Loucy (cell line): ENCODE measurements around the gene TMA7B.
A peak's percentile ranks its signal among the peaks of the same experiment; 100 is the strongest.

ENCODE experiments used
- H2AFZ ChIP-seq: fragments of 200-600 bp; sonication (generic); 2 replicates; pipeline ENCODE4 v1.6.0; 2016; ENCODE audit warnings: antibody characterized with exemption, mild to moderate bottlenecking, low read length, moderate library complexity
- H3F3A ChIP-seq: fragments of 200-600 bp; 2 replicates; pipeline ENCODE4 v1.6.0; 2016; ENCODE audit warnings: antibody characterized with exemption, low read depth, mild to moderate bottlenecking
- H3K27me3 ChIP-seq: fragments of 200-600 bp; sonication (generic); 2 replicates; pipeline ENCODE4 v1.6.1; 2014; ENCODE audit warnings: low read length, mild to moderate bottlenecking; ENCODE audit not compliant: insufficient read depth, poor library complexity, severe bottlenecking
- H3K36me3 ChIP-seq: fragments of 200-600 bp; sonication (generic); 2 replicates; pipeline ENCODE4 v1.6.1; 2016; ENCODE audit warnings: low read length; ENCODE audit not compliant: insufficient read depth
- H3K4me1 ChIP-seq: fragments of 200-600 bp; sonication (generic); 2 replicates; pipeline ENCODE4 v1.5.1; 2014; ENCODE audit warnings: low read length, mild to moderate bottlenecking; ENCODE audit not compliant: insufficient read depth, poor library complexity, severe bottlenecking
- H3K4me2 ChIP-seq: fragments of 200-600 bp; sonication (generic); 2 replicates; pipeline ENCODE4 v1.6.0; 2014; ENCODE audit warnings: antibody characterized with exemption, low read length, low read depth, mild to moderate bottlenecking; ENCODE audit not compliant: poor library complexity, severe bottlenecking
- H3K4me3 ChIP-seq: fragments of 200-600 bp; sonication (generic); 2 replicates; pipeline ENCODE4 v1.5.1; 2014; ENCODE audit warnings: low read length, mild to moderate bottlenecking, mixed read lengths; ENCODE audit not compliant: poor library complexity, severe bottlenecking
- H3K79me2 ChIP-seq: fragments of 200-600 bp; sonication (generic); 2 replicates; pipeline ENCODE4 v1.6.1; 2014; ENCODE audit warnings: low read length; ENCODE audit not compliant: insufficient read depth
- H3K9ac ChIP-seq: fragments of 200-600 bp; sonication (generic); 2 replicates; pipeline ENCODE4 v1.6.0; 2014; ENCODE audit warnings: mild to moderate bottlenecking, low read depth, low read length, moderate library complexity; ENCODE audit not compliant: poor library complexity, severe bottlenecking
- H3K9me2 ChIP-seq: fragments of 200-600 bp; sonication (generic); replicated peaks from 2 replicates; pipeline ENCODE4 v1.6.1; 2016; ENCODE audit warnings: low read depth, low read length, mixed read lengths
- H3K9me3 ChIP-seq: fragments of 200-600 bp; sonication (generic); 2 replicates; pipeline ENCODE4 v1.6.1; 2014; ENCODE audit warnings: mild to moderate bottlenecking, antibody characterized with exemption, low read length, low read depth; ENCODE audit not compliant: insufficient read depth
- H4K20me1 ChIP-seq: fragments of 200-600 bp; sonication (generic); 2 replicates; pipeline ENCODE4 v1.6.0; 2014; ENCODE audit warnings: antibody characterized with exemption, low read length, mild to moderate bottlenecking; ENCODE audit not compliant: insufficient read depth, poor library complexity, severe bottlenecking
- EZH2phosphoT487 ChIP-seq: fragments of 200-600 bp; IDR thresholded peaks from 2 replicates; pipeline ENCODE4 v1.6.1; 2018; ENCODE audit warnings: antibody characterized with exemption, mild to moderate bottlenecking, moderate library complexity, borderline replicate concordance
- TF ChIP-seq, protein P1 (sequence below): fragments of 200-600 bp; sonication (generic); conservative IDR thresholded peaks from 2 replicates; pipeline ENCODE4 v1.5.1; 2014; ENCODE audit warnings: mild to moderate bottlenecking, antibody characterized with exemption, low read length

Gene TMA7B

GRCh38 chr22:39999144-39999757, 39.1 kb downstream of the TMA7B start:
- Histone ChIP-seq H3F3A (no peaks in the 10 kb centered on the region), H4K20me1 (no peaks in the 10 kb centered on the region), H3K9me2 (no peaks in the 10 kb centered on the region), H3K27me3 (no peaks in the 10 kb centered on the region), H3K4me2 (no peak overlapping the region), H3K9me3 (no peaks in the 10 kb centered on the region), H3K4me3 (no peak overlapping the region), H3K9ac (no peak overlapping the region), H2AFZ (no peak overlapping the region), H3K36me3 (no peaks in the 10 kb centered on the region), H3K79me2 (no peaks in the 10 kb centered on the region), H3K4me1 (peaks cover 6% of the 10 kb centered on the region)
- TF ChIP-seq EZH2phosphoT487: no peak
- TF ChIP-seq, protein P1, sequence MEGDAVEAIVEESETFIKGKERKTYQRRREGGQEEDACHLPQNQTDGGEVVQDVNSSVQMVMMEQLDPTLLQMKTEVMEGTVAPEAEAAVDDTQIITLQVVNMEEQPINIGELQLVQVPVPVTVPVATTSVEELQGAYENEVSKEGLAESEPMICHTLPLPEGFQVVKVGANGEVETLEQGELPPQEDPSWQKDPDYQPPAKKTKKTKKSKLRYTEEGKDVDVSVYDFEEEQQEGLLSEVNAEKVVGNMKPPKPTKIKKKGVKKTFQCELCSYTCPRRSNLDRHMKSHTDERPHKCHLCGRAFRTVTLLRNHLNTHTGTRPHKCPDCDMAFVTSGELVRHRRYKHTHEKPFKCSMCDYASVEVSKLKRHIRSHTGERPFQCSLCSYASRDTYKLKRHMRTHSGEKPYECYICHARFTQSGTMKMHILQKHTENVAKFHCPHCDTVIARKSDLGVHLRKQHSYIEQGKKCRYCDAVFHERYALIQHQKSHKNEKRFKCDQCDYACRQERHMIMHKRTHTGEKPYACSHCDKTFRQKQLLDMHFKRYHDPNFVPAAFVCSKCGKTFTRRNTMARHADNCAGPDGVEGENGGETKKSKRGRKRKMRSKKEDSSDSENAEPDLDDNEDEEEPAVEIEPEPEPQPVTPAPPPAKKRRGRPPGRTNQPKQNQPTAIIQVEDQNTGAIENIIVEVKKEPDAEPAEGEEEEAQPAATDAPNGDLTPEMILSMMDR: peak; percentile 40

DNA sequence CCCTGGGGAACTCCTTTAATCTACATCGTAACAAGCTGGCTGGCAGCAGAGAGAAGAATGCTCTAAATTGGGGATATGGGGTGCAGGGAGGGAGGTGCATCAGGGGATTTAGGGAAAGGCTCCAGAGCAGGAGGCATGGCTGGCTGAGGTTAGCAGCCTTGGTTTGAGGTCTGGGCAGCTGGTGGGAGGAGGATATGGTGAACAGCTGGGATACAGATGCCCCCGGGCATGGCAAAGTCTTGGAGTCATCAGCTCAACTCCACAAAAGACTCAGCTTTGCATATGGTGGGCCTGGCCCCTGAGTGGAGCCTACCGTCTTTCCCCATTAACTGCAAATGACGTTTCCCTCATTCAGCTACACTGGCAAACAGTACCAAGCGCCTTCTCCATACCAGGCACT, 40.0 kb downstream of the TMA7B start:
- no peaks in the 10 kb centered on the region for H3K27me3 ChIP-seq
- no peaks in the 10 kb centered on the region for H4K20me1 ChIP-seq
- TF ChIP-seq, protein P1: no peak
- no peak for TF ChIP-seq EZH2phosphoT487
- H3K9ac ChIP-seq: no peak overlapping the region
- H3K4me1 ChIP-seq: peaks cover 6% of the 10 kb centered on the region
- H3K36me3 ChIP-seq: no peaks in the 10 kb centered on the region
- H3F3A ChIP-seq: no peaks in the 10 kb centered on the region
- H3K9me2 ChIP-seq: no peaks in the 10 kb centered on the region
- H3K4me3 ChIP-seq: no peak overlapping the region
- H3K9me3 ChIP-seq: no peaks in the 10 kb centered on the region
- H3K79me2 ChIP-seq: no peaks in the 10 kb centered on the region
- no peak overlapping the region for H3K4me2 ChIP-seq
- H2AFZ ChIP-seq: no peak overlapping the region

- Histone ChIP-seq H3K9ac (no peak overlapping the region), H3K36me3 (no peaks in the 10 kb centered on the region), H2AFZ (no peak overlapping the region), H3K79me2 (no peaks in the 10 kb centered on the region), H3K27me3 (no peaks in the 10 kb centered on the region), H3K9me2 (no peaks in the 10 kb centered on the region), H3K4me2 (no peak overlapping the region), H4K20me1 (no peaks in the 10 kb centered on the region), H3K9me3 (no peaks in the 10 kb centered on the region), H3F3A (no peaks in the 10 kb centered on the region), H3K4me1 (peaks cover 6% of the 10 kb centered on the region), H3K4me3 (no peak overlapping the region)
- TF ChIP-seq, protein P1: no peak
- no peak for TF ChIP-seq EZH2phosphoT487
Observed at GRCh38 chr22:40001106-40001505, 40.9 kb downstream of the TMA7B start.
